GM12873 (cell line): ENCODE results near the gene PRKCE.

Experiments
- CTCF ChIP-seq: IDR thresholded peaks from 2 replicates; pipeline ENCODE4 v1.5.1; 2012; ENCODE audit warnings: low read depth, mild to moderate bottlenecking, moderate library complexity, low read length, control low read depth; ENCODE audit not compliant: insufficient read depth; ENCODE audit errors: missing control alignments

PRKCE gene

GRCh38 chr2:45837812-45838341 lies 186.4 kb downstream of the PRKCE start:
- no peak for TF ChIP-seq CTCF

- TF ChIP-seq CTCF = no peak
Observed at GRCh38 chr2:45839508-45840251, 188.2 kb downstream of the PRKCE start.

GRCh38 chr2:45840481-45840880 lies 189.0 kb downstream of the PRKCE start:
- TF ChIP-seq CTCF = no peak

- TF ChIP-seq CTCF = no peak
Observed at GRCh38 chr2:45841752-45842407, 190.4 kb downstream of the PRKCE start.

GRCh38 chr2:45843136-45843535 lies 191.7 kb downstream of the PRKCE start:
- TF ChIP-seq CTCF = no peak

- TF ChIP-seq CTCF = no peak
Observed at GRCh38 chr2:45844796-45845457, 193.5 kb downstream of the PRKCE start.

- TF ChIP-seq CTCF = no peak
Observed at GRCh38 chr2:45845566-45845965, 194.1 kb downstream of the PRKCE start.
